Upper lobe of left lung (tissue), 6 donors: Measurements from ENCODE around the gene ACY1. TPM values are rescaled to one million over a fixed set of nuclear protein-coding genes. Genes with fewer than 3 reads are reported as not detected.

ENCODE experiments used
- ATAC-seq, 2 donors: fragments of 200-7000 bp; cut with Tn5 transposase; one replicate each; pipeline ENCODE4 v1.9.1; 2022; ENCODE audit warnings: mild to moderate bottlenecking in 2 of 2, moderate library complexity in 2 of 2; ENCODE audit not compliant: low FRiP score in 2 of 2
- DNase-seq, 2 donors: peaks; one replicate each; pipeline ENCODE4 v3.0.0-alpha.2; 2019 to 2020
- H3K27ac ChIP-seq, 4 donors: fragments of 200-600 bp; sonication (generic); one replicate each; pipeline ENCODE4 v1.5.1; 2016 to 2019
- H3K27me3 ChIP-seq, 4 donors: fragments of 200-600 bp; sonication (generic); one replicate each; pipeline ENCODE4 v1.5.1; 2017 to 2019
- H3K36me3 ChIP-seq, 4 donors: fragments of 200-600 bp; sonication (generic); one replicate each; pipeline ENCODE4 v1.5.1; 2016 to 2019
- H3K4me1 ChIP-seq, 4 donors: fragments of 200-600 bp; sonication (generic); one replicate each; pipeline ENCODE4 v1.5.1; 2018 to 2019
- H3K4me3 ChIP-seq, 4 donors: fragments of 200-600 bp; sonication (generic); one replicate each; pipeline ENCODE4 v1.5.1; 2017 to 2019; ENCODE audit warnings: mild to moderate bottlenecking in 2 of 4, moderate library complexity in 1 of 4
- H3K9me3 ChIP-seq, 4 donors: fragments of 200-600 bp; sonication (generic); one replicate each; pipeline ENCODE4 v1.5.1; 2018 to 2019
- EP300 ChIP-seq, 4 donors: sonication (generic); formaldehyde crosslinking; IDR thresholded peaks; one replicate each; pipeline ENCODE4 v1.5.1; 2017; ENCODE audit warnings: antibody characterized with exemption in 4 of 4, control low read depth in 2 of 4
- POLR2A ChIP-seq, 4 donors: fragments of 450-650 bp; IDR thresholded peaks; one replicate each; pipeline ENCODE4 v1.5.1; 2016 to 2017; ENCODE audit warnings: antibody characterized with exemption in 4 of 4, mild to moderate bottlenecking in 2 of 4
- POLR2AphosphoS5 ChIP-seq, 2 donors: sonication (generic); formaldehyde crosslinking; IDR thresholded peaks; one replicate each; pipeline ENCODE4 v1.5.1; 2017; ENCODE audit warnings: antibody characterized with exemption in 2 of 2
- WGBS, 2 donors: methylation state at CpG; one replicate each; pipeline ENCODE4 v1.1.5; 2017 to 2018; 5-methylcytosine and 5-hydroxymethylcytosine counted together
- total RNA-seq, 6 donors: library from RNA; depleted of rRNA in 4 of 6; stranded (reverse); fragments of >200 nt in 4 of 6; gene quantifications; one replicate each; pipeline versions ENCODE4 v1.1.0 to v1.2.1, GENCODE V29; 2016 to 2021
- TF ChIP-seq, protein P1 (sequence below), 6 experiments: fragments of 450-650 bp in 4 of 6; fragments of 200-600 bp in 2 of 6; sonication (generic) in 2 of 6; IDR thresholded peaks; one replicate each; pipeline ENCODE4 v1.5.1; 2016 to 2019; ENCODE audit warnings: antibody characterized with exemption in 6 of 6
- donor health status: DM: no; HTN: no; CAD: no; lungs with moderate emphysema.
- donor health status: DM: no; HTN: yes; CAD: no; lungs with severe emphysema.

ACY1 gene
- total RNA-seq, 6 donors from 2014 or later = 17.4 to 65.0 (median 35.9) TPM

DNA sequence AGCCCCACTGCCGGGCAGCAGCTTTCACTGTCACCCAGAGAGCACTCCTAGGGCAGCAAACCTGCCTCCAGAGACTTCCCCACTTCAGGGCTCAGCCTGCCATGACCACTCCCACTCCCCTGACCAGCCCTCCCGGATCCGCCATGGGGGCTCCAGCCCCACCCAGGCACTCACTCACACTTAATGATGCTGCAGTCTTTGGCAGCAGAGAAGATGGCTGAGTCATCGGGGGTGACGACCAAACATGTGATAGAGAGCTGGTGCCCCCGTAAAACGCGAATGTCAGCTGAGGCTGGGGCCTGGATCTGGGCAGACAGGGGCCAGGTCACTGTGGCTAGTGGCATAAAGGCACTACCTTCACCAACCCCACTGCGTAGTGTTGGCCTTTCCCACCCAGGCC is 46.3 kb upstream of the ACY1 start:
- TF ChIP-seq, protein P1, sequence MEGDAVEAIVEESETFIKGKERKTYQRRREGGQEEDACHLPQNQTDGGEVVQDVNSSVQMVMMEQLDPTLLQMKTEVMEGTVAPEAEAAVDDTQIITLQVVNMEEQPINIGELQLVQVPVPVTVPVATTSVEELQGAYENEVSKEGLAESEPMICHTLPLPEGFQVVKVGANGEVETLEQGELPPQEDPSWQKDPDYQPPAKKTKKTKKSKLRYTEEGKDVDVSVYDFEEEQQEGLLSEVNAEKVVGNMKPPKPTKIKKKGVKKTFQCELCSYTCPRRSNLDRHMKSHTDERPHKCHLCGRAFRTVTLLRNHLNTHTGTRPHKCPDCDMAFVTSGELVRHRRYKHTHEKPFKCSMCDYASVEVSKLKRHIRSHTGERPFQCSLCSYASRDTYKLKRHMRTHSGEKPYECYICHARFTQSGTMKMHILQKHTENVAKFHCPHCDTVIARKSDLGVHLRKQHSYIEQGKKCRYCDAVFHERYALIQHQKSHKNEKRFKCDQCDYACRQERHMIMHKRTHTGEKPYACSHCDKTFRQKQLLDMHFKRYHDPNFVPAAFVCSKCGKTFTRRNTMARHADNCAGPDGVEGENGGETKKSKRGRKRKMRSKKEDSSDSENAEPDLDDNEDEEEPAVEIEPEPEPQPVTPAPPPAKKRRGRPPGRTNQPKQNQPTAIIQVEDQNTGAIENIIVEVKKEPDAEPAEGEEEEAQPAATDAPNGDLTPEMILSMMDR (IDR thresholded peaks at IDR 0.05) = no peak
- TF ChIP-seq EP300 (IDR thresholded peaks at IDR 0.05) = no peak
- no peak for TF ChIP-seq POLR2AphosphoS5 (IDR thresholded peaks at IDR 0.05)
- TF ChIP-seq POLR2A (IDR thresholded peaks at IDR 0.05) = no peak
- no peak overlapping the region for H3K27ac ChIP-seq
- H3K4me1 ChIP-seq = peaks cover 13 to 21% (median 18%) of the 10 kb centered on the region in 4 donors
- peak in 1 of 2 donors; percentile 4 for DNase-seq
- ATAC-seq = no peak
- H3K36me3 ChIP-seq = peaks cover 36 to 66% (median 58%) of the 10 kb centered on the region in 4 donors
- no peaks in the 10 kb centered on the region for H3K9me3 ChIP-seq
- H3K27me3 ChIP-seq = no peaks in the 10 kb centered on the region
- no peak overlapping the region for H3K4me3 ChIP-seq
- 90% methylated on average over 6 to 9 of the region's 9 CpGs for WGBS, 2 donors

GRCh38 chr3:51937611-51938450 is 45.5 kb upstream of the ACY1 start:
- ATAC-seq = no peak
- H3K27ac ChIP-seq = no peak overlapping the region
- DNase-seq = peak in 1 of 2 donors; percentile 17
- H3K9me3 ChIP-seq = no peaks in the 10 kb centered on the region
- H3K36me3 ChIP-seq = peaks cover 36 to 61% (median 54%) of the 10 kb centered on the region in 4 donors
- peaks cover 20 to 28% (median 24%) of the 10 kb centered on the region in 4 donors for H3K4me1 ChIP-seq
- no peaks in the 10 kb centered on the region for H3K27me3 ChIP-seq
- TF ChIP-seq EP300 (IDR thresholded peaks at IDR 0.05) (no peak), POLR2AphosphoS5 (IDR thresholded peaks at IDR 0.05) (no peak), POLR2A (IDR thresholded peaks at IDR 0.05) (no peak)
- TF ChIP-seq, protein P1 (IDR thresholded peaks at IDR 0.05) = no peak
- no peak overlapping the region for H3K4me3 ChIP-seq
- 94% methylated on average over 13 of the region's 13 CpGs for WGBS, 2 donors

DNA sequence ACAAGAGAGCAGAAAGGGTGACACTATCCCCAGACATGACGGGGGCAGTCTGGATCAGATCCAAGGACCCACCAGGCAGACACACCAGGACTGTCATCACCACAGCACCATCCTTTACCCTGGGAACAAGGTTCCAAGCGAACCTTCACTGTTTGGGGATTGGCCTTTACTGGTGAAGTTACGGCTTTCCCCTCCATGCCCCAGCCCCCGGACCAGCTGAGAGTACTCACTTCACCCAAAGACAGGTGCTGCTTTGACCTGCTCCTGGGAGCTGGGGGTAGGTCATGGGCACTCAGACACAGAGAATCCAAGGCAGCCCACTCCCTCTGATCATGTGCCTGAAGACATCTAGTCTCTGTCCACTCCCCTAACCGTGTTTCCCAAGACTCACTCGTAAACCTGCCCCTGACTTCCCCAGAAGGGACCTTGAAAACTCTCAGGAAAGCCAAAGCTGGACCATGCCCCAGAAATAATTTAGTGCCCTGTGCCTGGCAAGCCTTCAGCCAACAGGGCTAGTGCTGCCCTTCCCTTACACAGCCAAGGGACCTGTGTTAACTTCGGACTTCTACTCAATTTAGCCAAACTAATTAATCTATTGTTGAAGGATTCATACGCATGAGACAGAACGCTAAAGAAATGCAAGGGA is 44.4 kb upstream of the ACY1 start:
- H3K27me3 ChIP-seq = no peaks in the 10 kb centered on the region
- no peak for ATAC-seq
- no peak overlapping the region for H3K27ac ChIP-seq
- WGBS, 2 donors = 88 to 96% methylated on average over 7 to 9 of the region's 9 CpGs
- peaks cover 28 to 36% (median 31%) of the 10 kb centered on the region in 4 donors for H3K4me1 ChIP-seq
- no peaks in the 10 kb centered on the region for H3K9me3 ChIP-seq
- H3K4me3 ChIP-seq = no peak overlapping the region
- peak in 1 of 2 donors; percentile 7 for DNase-seq
- TF ChIP-seq POLR2AphosphoS5 (IDR thresholded peaks at IDR 0.05) = no peak
- TF ChIP-seq EP300 (IDR thresholded peaks at IDR 0.05) = no peak
- TF ChIP-seq, protein P1 (IDR thresholded peaks at IDR 0.05) = no peak
- TF ChIP-seq POLR2A (IDR thresholded peaks at IDR 0.05) = no peak
- peaks cover 29 to 50% (median 43%) of the 10 kb centered on the region in 4 donors for H3K36me3 ChIP-seq

DNA sequence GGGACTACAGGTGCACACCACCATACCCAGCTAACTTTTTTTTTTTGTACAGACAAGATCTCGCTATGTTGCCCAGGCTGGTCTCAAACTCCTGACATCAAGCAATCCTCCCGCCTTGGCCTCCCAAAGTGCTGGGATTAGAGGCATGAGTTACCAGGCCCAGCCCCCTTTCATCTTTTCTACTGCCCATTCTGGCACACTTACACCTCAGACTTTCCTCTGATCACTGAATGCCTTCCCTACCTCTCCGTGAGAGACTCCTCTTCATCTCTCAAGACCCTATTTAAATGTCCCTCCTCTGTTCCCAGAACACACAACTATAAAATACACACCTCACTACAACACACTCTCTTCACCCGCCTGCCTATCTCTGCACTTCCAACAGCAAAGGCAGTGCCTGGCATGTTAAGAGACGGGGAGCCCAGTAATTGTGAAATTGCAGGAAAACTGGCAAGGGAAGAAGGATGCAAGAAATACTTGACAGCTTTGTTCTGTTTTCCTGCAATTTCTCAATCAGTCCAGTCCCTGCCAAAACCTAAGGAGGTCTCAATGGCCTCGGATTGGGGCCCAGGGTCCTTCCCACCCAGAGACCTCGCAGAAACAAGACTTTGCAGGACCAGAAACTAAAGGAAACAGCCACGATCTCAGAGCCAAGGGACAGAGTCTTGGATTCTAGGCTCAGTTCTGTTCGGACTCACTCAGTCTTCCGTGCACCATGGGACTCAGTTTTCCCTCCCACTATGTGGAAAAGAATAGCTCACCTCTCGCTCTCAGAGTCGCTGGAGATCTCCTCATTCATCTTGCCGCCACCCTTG is 42.5 kb upstream of the ACY1 start:
- ATAC-seq (no peak), DNase-seq (peak in 1 of 2 donors; percentile 22)
- Histone ChIP-seq H3K9me3 (no peaks in the 10 kb centered on the region), H3K27me3 (no peaks in the 10 kb centered on the region), H3K4me1 (peaks cover 28 to 36% (median 31%) of the 10 kb centered on the region in 4 donors), H3K36me3 (peaks cover 18 to 42% (median 23%) of the 10 kb centered on the region in 4 donors), H3K4me3 (peak overlapping the region; percentile 61 to 91 (median 79)), H3K27ac (peak overlapping the region; percentile 41 to 77 (median 74))
- TF ChIP-seq, protein P1 (IDR thresholded peaks at IDR 0.05) = no peak
- TF ChIP-seq EP300 (IDR thresholded peaks at IDR 0.05) (no peak), POLR2A (IDR thresholded peaks at IDR 0.05) (no peak), POLR2AphosphoS5 (IDR thresholded peaks at IDR 0.05) (no peak)
- 35 to 37% methylated on average over 11 to 13 of the region's 13 CpGs for WGBS, 2 donors
